GM23338 (cell line): ENCODE data around the gene CACNA1S. TPM values are rescaled to one million over a fixed set of nuclear protein-coding genes. Genes with fewer than 3 reads are reported as not detected.

Experiments used
- ATAC-seq: fragments of 200-7000 bp; cut with Tn5 transposase; 3 replicates; pipeline ENCODE4 v1.9.1; 2020
- DNase-seq: peaks from one replicate; pipeline ENCODE4 v3.0.0-alpha.2; 2015; ENCODE audit warnings: low spot score
- H2AFZ ChIP-seq: fragments of 200-600 bp; sonication (generic); 2 replicates; pipeline ENCODE4 v1.8.0; 2016; ENCODE audit warnings: antibody characterized with exemption, mild to moderate bottlenecking, moderate library complexity
- H3F3A ChIP-seq: fragments of 200-600 bp; sonication (generic); replicated peaks from 2 replicates; pipeline ENCODE4 v1.8.0; 2017; ENCODE audit warnings: antibody characterized with exemption, mixed run types, low read depth
- H3K27ac ChIP-seq: fragments of 200-600 bp; sonication (generic); 2 replicates; pipeline ENCODE4 v1.6.1; 2016; ENCODE audit warnings: low read depth
- H3K27me3 ChIP-seq: fragments of 200-600 bp; sonication (generic); 2 replicates; pipeline ENCODE4 v1.8.0; 2016; ENCODE audit warnings: mild to moderate bottlenecking, mixed run types, moderate library complexity; ENCODE audit not compliant: insufficient read depth
- H3K36me3 ChIP-seq: fragments of 200-600 bp; sonication (generic); 2 replicates; pipeline ENCODE4 v1.8.0; 2016; ENCODE audit warnings: mild to moderate bottlenecking; ENCODE audit not compliant: insufficient read depth
- H3K4me1 ChIP-seq: fragments of 200-600 bp; sonication (generic); 2 replicates; pipeline ENCODE4 v1.8.0; 2016; ENCODE audit warnings: mild to moderate bottlenecking, moderate library complexity; ENCODE audit not compliant: insufficient read depth
- H3K4me2 ChIP-seq: fragments of 200-600 bp; sonication (generic); 2 replicates; pipeline ENCODE4 v1.7.1; 2017; ENCODE audit warnings: mixed run types
- H3K4me3 ChIP-seq: fragments of 200-600 bp; sonication (generic); 2 replicates; pipeline ENCODE4 v1.6.1; 2016; ENCODE audit warnings: mixed run types
- H3K79me2 ChIP-seq: fragments of 200-600 bp; sonication (generic); replicated peaks from 2 replicates; pipeline ENCODE4 v1.8.0; 2017; ENCODE audit warnings: mild to moderate bottlenecking; ENCODE audit not compliant: insufficient read depth
- H3K9me2 ChIP-seq: fragments of 200-600 bp; sonication (generic); 2 replicates; pipeline ENCODE4 v1.8.0; 2017; ENCODE audit not compliant: insufficient read depth
- H4K20me1 ChIP-seq: fragments of 200-600 bp; sonication (generic); replicated peaks from 2 replicates; pipeline ENCODE4 v1.8.0; 2017; ENCODE audit warnings: mild to moderate bottlenecking; ENCODE audit not compliant: insufficient read depth
- H3K27ac Mint-ChIP-seq: 2 replicates; pipeline ENCODE4 v1.8.0; 2020; ENCODE audit warnings: inconsistent platforms, mild to moderate bottlenecking, moderate library complexity, mixed read lengths
- H3K27me3 Mint-ChIP-seq: 3 replicates; pipeline ENCODE4 v1.8.0; 2022; ENCODE audit warnings: low read depth, mild to moderate bottlenecking, moderate library complexity, mixed read lengths, inconsistent platforms; ENCODE audit not compliant: insufficient read depth, poor library complexity
- H3K36me3 Mint-ChIP-seq: 3 replicates; pipeline ENCODE4 v1.8.0; 2021; ENCODE audit warnings: low read depth, mild to moderate bottlenecking, inconsistent platforms, moderate library complexity, mixed read lengths
- H3K4me1 Mint-ChIP-seq: 3 replicates; pipeline ENCODE4 v1.8.0; 2020; ENCODE audit warnings: mild to moderate bottlenecking, inconsistent platforms, mixed read lengths
- H3K4me3 Mint-ChIP-seq: 3 replicates; pipeline ENCODE4 v1.8.0; 2021; ENCODE audit warnings: moderate library complexity, mild to moderate bottlenecking, inconsistent platforms, mixed read lengths
- H3K9me3 Mint-ChIP-seq: 3 replicates; pipeline ENCODE4 v1.8.0; 2020; ENCODE audit warnings: moderate library complexity, mild to moderate bottlenecking, inconsistent platforms, mixed read lengths
- CREB1 ChIP-seq: fragments of 250-450 bp; sonication (Bioruptor Pico); IDR thresholded peaks from 2 replicates; pipeline ENCODE4 v1.5.0; 2020; ENCODE audit warnings: low read depth, mild to moderate bottlenecking, moderate library complexity
- CTCF ChIP-seq, 2 experiments: fragments of 200-600 bp in 1 of 2; sonication (generic) in 1 of 2; conservative IDR thresholded peaks; 2 replicates each; pipeline versions ENCODE4 v1.5.1 to v1.6.1; 2016 to 2017; ENCODE audit warnings: antibody characterized with exemption in 2 of 2, low read depth in 2 of 2, mild to moderate bottlenecking in 2 of 2, moderate library complexity in 1 of 2
- ETS1 ChIP-seq: IDR thresholded peaks from 2 replicates; pipeline ENCODE4 v1.6.1; 2016; ENCODE audit warnings: antibody characterized with exemption
- EZH2 ChIP-seq: fragments of 200-600 bp; sonication (generic); IDR thresholded peaks from one replicate; pipeline ENCODE4 v1.8.0; 2017; ENCODE audit warnings: antibody characterized with exemption, mild to moderate bottlenecking, low read depth; ENCODE audit not compliant: unreplicated experiment
- POLR2AphosphoS5 ChIP-seq: IDR thresholded peaks from 2 replicates; pipeline ENCODE4 v1.6.1; 2016; ENCODE audit warnings: antibody characterized with exemption, low read depth
- ZNF462 ChIP-seq: fragments of 250-450 bp; sonication (Bioruptor Pico); IDR thresholded peaks from 2 replicates; pipeline ENCODE4 v1.5.0; 2020; ENCODE audit warnings: mild to moderate bottlenecking, moderate library complexity
- polyA plus RNA-seq: library from polyadenylated mRNA; unstranded; fragments of >200 nt; fragmentation: Nextera tagmentation; extraction: Ambion mirVana; gene quantifications from 2 replicates; pipeline ENCODE4 v1.2.1, GENCODE V29; 2016
- total RNA-seq: library from RNA; depleted of rRNA; stranded (reverse); fragments of >200 nt; shearing (Covaris generic); gene quantifications from 2 replicates; pipeline ENCODE4 v1.2.3, GENCODE V29; 2014; rRNA removed

Gene CACNA1S
- total and polyA plus RNA-seq, 2 experiments from 2014 or later: 0.03 TPM; not detected in 1

DNA sequence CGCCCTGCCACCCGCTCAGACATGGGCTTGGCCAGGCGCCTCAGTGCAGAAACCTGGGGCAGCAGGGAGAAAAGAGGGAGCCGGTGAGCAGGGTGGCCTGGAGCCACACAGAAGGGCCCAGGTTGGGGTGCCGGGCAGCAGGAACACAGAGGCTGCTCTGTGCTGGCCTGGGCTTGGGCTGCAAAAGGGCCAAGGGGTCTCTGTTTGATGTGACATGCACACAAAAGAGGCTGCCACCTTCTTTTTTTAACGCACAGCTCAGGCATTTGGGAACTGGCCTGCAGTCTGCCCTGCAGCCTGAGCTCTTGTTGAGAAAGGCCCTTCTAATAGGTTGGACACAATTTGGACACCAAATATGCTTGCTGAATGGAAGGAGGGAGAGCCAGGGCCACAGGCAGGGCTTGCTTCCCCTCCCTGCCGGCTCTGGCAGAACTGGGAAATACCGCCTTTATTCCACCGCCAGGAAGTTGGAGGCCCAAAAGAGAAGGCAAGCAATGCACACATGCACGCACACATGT is 121.1 kb downstream of the CACNA1S start (continued):
- TF ChIP-seq POLR2AphosphoS5: no peak

DNA sequence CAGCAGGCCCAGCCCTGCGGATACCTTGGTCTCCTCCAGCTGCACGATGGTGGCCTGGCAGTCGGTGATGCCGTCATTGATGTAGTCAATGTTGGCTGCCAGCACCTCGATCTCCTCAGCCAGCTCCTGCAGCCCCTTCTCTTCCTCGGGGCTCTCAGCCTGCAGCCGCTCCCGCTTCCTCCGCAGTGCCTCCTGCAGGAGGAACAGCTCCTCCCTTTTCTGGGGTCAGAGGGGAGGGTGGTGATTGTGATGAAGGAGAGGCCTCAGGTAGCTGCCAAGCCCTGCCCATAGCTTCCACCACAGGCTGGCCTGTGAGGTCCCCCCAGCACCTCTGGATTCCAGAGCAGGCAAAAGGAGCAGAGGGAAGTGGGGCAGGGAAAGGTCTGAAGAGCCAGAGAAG is 122.1 kb downstream of the CACNA1S start:
- Histone ChIP-seq H3K27ac (no peak overlapping the region), H2AFZ (no peak overlapping the region), H3K4me1 (no peaks in the 10 kb centered on the region), H3K79me2 (no peaks in the 10 kb centered on the region), H3K4me2 (no peak overlapping the region), H4K20me1 (no peaks in the 10 kb centered on the region), H3K9me2 (no peaks in the 10 kb centered on the region), H3F3A (no peaks in the 10 kb centered on the region), H3K27me3 (no peaks in the 10 kb centered on the region), H3K4me3 (no peak overlapping the region), H3K36me3 (no peaks in the 10 kb centered on the region)
- ATAC-seq (peak; percentile 54; the same call in 2 of the 3 replicates), DNase-seq (no peak)
- H3K9me3 Mint-ChIP-seq: no peaks in the 10 kb centered on the region
- no peak overlapping the region for H3K4me3 Mint-ChIP-seq
- H3K4me1 Mint-ChIP-seq: no peaks in the 10 kb centered on the region
- H3K36me3 Mint-ChIP-seq: peaks cover 26% of the 10 kb centered on the region
- H3K27ac Mint-ChIP-seq: no peak overlapping the region
- no peaks in the 10 kb centered on the region for H3K27me3 Mint-ChIP-seq
- TF ChIP-seq CREB1 (no peak), EZH2 (no peak), ZNF462 (CRISPR knock-in tag) (no peak), CTCF (conservative IDR thresholded peaks at IDR 0.05; ENCODE audit: low read depth in 2 of 2) (no peak; a peak in 1 of 4 replicates), ETS1 (no peak)

Other genes with a start within 250 kb of the CACNA1S start
- not detected in 2 replicates for gene GPR25, start 239.4 kb downstream of the CACNA1S start, total RNA-seq
- gene GPR25, start 239.4 kb downstream of the CACNA1S start, polyA plus RNA-seq: not detected in 2 replicates
- 41.2 and 43.9 TPM in 2 replicates for gene INAVA, start 217.5 kb downstream of the CACNA1S start, total RNA-seq
- 25.2 and 25.3 TPM in 2 replicates for gene INAVA, start 217.5 kb downstream of the CACNA1S start, polyA plus RNA-seq
- 26.6 and 34.3 TPM in 2 replicates for gene KIF21B, start 88.7 kb downstream of the CACNA1S start, total RNA-seq
- gene KIF21B, start 88.7 kb downstream of the CACNA1S start, polyA plus RNA-seq: 4.6 and 5.3 TPM in 2 replicates
- 0.54 TPM in 1 of 2 replicates, not detected in the other for gene ASCL5, start 14.8 kb upstream of the CACNA1S start, total RNA-seq
- gene ASCL5, start 14.8 kb upstream of the CACNA1S start, polyA plus RNA-seq: not detected in 2 replicates
- 109 and 147 TPM in 2 replicates for gene TMEM9, start 42.0 kb upstream of the CACNA1S start, total RNA-seq
- 71.1 and 78.6 TPM in 2 replicates for gene TMEM9, start 42.0 kb upstream of the CACNA1S start, polyA plus RNA-seq
- not detected in 2 replicates for gene IGFN1, start 78.4 kb upstream of the CACNA1S start, total RNA-seq
- gene IGFN1, start 78.4 kb upstream of the CACNA1S start, polyA plus RNA-seq: not detected in 2 replicates
- 0.58 and 0.83 TPM in 2 replicates for gene PKP1, start 171.1 kb upstream of the CACNA1S start, total RNA-seq
- 0.17 and 0.19 TPM in 2 replicates for gene PKP1, start 171.1 kb upstream of the CACNA1S start, polyA plus RNA-seq